Transverse colon (tissue), 4 donors: Measurements from ENCODE around the gene EDN2. TPM values are rescaled to one million over a fixed set of nuclear protein-coding genes. Genes with fewer than 3 reads are reported as not detected.

Experiments used
- DNase-seq: peaks from one replicate; pipeline ENCODE4 v3.0.0-alpha.2; 2019
- H3K27ac ChIP-seq, 4 donors: fragments of 200-600 bp; sonication (generic); 2 replicates each; pipeline ENCODE4 v1.5.1; 2016 to 2018; ENCODE audit warnings: inconsistent platforms in 4 of 4
- H3K27me3 ChIP-seq: fragments of 200-600 bp; sonication (generic); 2 replicates; pipeline ENCODE4 v1.5.1; 2017; ENCODE audit warnings: inconsistent platforms
- H3K36me3 ChIP-seq, 4 donors: fragments of 200-600 bp; sonication (generic); 2 replicates each; pipeline ENCODE4 v1.5.1; 2017 to 2019; ENCODE audit warnings: inconsistent platforms in 4 of 4
- H3K4me1 ChIP-seq, 4 donors: fragments of 200-600 bp; sonication (generic); 2 replicates each; pipeline ENCODE4 v1.5.1; 2017 to 2020; ENCODE audit warnings: inconsistent platforms in 4 of 4
- H3K4me3 ChIP-seq, 4 donors: fragments of 200-600 bp; sonication (generic); 1 replicate in 1 of 4; 2 replicates in 3 of 4; pipeline versions ENCODE4 v1.5.1 to v1.6.1; 2017 to 2019; ENCODE audit warnings: inconsistent platforms in 4 of 4
- H3K9me3 ChIP-seq, 2 donors: fragments of 200-600 bp; sonication (generic); 2 replicates each; pipeline ENCODE4 v1.5.1; 2017 to 2019; ENCODE audit warnings: inconsistent platforms in 2 of 2
- EP300 ChIP-seq: sonication (generic); formaldehyde crosslinking; IDR thresholded peaks from one replicate; pipeline ENCODE4 v1.6.1; 2017; ENCODE audit warnings: antibody characterized with exemption, low read depth
- POLR2A ChIP-seq: fragments of 450-650 bp; IDR thresholded peaks from one replicate; pipeline ENCODE4 v1.6.1; 2016; ENCODE audit warnings: antibody characterized with exemption, mild to moderate bottlenecking, moderate library complexity
- POLR2AphosphoS5 ChIP-seq, 3 donors: sonication (generic); formaldehyde crosslinking; IDR thresholded peaks; one replicate each; pipeline ENCODE4 v1.6.1; 2016; ENCODE audit warnings: antibody characterized with exemption in 3 of 3
- WGBS, 2 donors: methylation state at CpG; one replicate each; pipeline ENCODE4 v1.1.5; 2018; ENCODE audit warnings: low coverage in 1 of 2; 5-methylcytosine and 5-hydroxymethylcytosine counted together
- in situ Hi-C, 4 donors: fragments of 200-750 bp; cut with MboI; loops; one replicate each; pipeline versions ENCODE4 v1.15.0 to v1.15.1; 2017; ENCODE audit warnings: low sequenced_read_pairs in 3 of 4, low pct_ligation_motif_present in 1 of 4, low pct_unique_long_range_greater_than_20kb in 1 of 4
- intact Hi-C: fragments of 100-400 bp; cut with DNase I; formaldehyde crosslinking; loops from one replicate; pipeline ENCODE4 v1.15.1; 2023; ENCODE audit warnings: low total_unique reads
- total RNA-seq, 4 donors: library from RNA; depleted of rRNA; stranded (reverse); fragments of >200 nt; gene quantifications; one replicate each; pipeline ENCODE4 v1.1.0, GENCODE V29; 2016
- TF ChIP-seq, protein P1 (sequence below), 5 experiments: fragments of 200-600 bp in 3 of 5; fragments of 450-650 bp in 2 of 5; sonication (generic) in 3 of 5; IDR thresholded peaks; 1 replicate in 2 of 5; 2 replicates in 3 of 5; pipeline ENCODE4 v1.5.1; 2016 to 2017; ENCODE audit warnings: antibody characterized with exemption in 5 of 5, inconsistent platforms in 3 of 5, mild to moderate bottlenecking in 2 of 5, moderate library complexity in 1 of 5

The EDN2 gene
- total RNA-seq, 4 donors from 2014 or later: 3.8 to 15.7 (median 10.3) TPM

DNA sequence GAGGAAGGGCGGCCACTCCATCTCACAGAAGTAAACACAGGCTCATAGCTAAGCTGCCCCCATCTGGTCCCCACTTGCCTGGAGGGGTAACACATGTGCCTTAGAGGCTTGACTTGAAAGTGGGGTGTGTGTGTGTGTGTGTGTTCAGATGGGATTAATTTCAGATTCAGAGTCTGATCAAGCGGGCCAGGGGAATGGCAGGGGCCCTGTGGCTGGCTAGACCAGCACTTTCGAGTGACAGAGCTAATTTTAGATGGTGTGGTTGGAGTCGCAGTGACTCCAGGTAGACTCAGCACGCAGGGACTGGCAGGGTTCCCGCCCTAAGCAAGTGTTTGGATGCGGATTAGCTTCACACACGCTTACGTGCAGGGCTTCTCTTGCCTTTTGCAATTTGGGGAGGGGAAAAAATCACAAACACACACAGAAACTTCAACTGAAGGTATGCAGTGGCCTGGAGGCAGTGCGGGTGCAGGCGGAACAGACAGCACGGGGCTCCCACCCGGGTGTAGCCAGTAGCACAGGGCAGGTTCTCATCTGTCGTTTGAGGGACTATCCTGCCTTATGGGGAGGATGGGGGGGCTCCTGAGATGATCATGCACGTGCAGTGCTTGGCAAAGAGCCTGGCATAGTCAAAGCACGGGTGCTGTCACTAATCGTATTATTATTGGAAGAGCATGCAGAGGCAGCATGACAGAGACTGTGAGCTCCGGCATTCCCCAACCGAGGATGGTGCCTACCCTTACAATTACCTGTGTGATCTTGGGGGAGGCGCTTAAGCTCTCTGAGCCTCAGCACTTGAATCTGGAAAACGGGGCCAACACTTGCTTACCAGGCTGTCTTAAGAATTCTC lies 1.3 kb downstream of the EDN2 start:
- Histone ChIP-seq H3K36me3 (no peaks in the 10 kb centered on the region), H3K9me3 (no peaks in the 10 kb centered on the region), H3K4me1 (peaks cover 49 to 54% (median 51%) of the 10 kb centered on the region in 4 donors), H3K27me3 (no peaks in the 10 kb centered on the region), H3K27ac (peak overlapping the region in 3 of 4 donors; percentile 45 to 63 (median 58)), H3K4me3 (peak overlapping the region in 1 of 4 donors; percentile 31)
- DNase-seq: no peak
- 67% methylated on average over 21 of the region's 21 CpGs; no CpG with 5 or more reads in 1 of the 2 donors for WGBS, 2 donors
- in situ Hi-C loops: no loop called here
- no peak for TF ChIP-seq POLR2A
- TF ChIP-seq, protein P1, sequence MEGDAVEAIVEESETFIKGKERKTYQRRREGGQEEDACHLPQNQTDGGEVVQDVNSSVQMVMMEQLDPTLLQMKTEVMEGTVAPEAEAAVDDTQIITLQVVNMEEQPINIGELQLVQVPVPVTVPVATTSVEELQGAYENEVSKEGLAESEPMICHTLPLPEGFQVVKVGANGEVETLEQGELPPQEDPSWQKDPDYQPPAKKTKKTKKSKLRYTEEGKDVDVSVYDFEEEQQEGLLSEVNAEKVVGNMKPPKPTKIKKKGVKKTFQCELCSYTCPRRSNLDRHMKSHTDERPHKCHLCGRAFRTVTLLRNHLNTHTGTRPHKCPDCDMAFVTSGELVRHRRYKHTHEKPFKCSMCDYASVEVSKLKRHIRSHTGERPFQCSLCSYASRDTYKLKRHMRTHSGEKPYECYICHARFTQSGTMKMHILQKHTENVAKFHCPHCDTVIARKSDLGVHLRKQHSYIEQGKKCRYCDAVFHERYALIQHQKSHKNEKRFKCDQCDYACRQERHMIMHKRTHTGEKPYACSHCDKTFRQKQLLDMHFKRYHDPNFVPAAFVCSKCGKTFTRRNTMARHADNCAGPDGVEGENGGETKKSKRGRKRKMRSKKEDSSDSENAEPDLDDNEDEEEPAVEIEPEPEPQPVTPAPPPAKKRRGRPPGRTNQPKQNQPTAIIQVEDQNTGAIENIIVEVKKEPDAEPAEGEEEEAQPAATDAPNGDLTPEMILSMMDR (IDR thresholded peaks at IDR 0.05): no peak
- TF ChIP-seq EP300: no peak
- TF ChIP-seq POLR2AphosphoS5 (IDR thresholded peaks at IDR 0.05): no peak
- intact Hi-C loops: no loop called here

DNA sequence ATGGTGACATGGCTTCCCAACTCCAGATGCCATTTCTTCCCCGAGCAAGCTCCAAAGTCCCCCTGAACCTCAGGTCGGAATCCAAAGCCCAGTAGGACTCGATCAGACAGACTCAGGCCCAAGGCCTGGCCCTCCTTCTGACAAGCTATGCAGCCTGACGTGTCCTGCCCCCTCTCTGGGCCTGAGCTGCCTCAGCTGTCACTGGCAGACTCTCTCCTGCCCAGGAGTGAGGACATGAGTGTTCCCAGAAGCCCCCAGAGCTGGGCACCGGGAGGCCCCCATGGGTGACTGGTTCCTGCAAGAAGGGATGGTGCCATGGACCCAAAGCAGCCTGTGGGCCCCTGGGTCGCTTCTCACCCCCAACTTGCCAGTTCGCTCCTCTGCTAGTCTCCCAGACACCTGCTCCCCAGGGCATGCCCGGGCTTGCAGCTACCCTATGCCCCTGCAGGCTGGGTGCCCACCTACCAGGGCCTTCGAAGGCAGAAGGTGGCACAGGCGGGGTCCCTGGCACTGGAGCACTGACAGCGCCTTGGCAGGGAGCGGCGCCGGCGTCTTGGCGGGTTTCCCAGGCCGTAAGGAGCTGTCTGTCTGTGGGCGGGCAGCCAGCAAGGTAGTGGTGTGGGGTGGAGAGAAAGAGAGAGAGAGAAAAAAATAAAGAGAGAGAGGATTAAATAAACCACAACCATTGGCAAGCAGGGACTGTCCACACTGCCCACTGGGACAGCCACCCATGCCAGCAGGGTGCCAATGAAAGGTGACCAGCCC lies 2.3 kb downstream of the EDN2 start:
- Histone ChIP-seq H3K4me1 (peaks cover 52 to 58% (median 54%) of the 10 kb centered on the region in 4 donors), H3K4me3 (no peak overlapping the region), H3K9me3 (no peaks in the 10 kb centered on the region), H3K27me3 (no peaks in the 10 kb centered on the region), H3K27ac (peak overlapping the region; percentile 18 to 63 (median 52)), H3K36me3 (no peaks in the 10 kb centered on the region)
- intact Hi-C loops: loop anchor here (1.0 kb wide), 1 partner anchor 27 kb away; no protein-coding TSS in a partner anchor
- 56% methylated on average over 14 of the region's 18 CpGs; no CpG with 5 or more reads in 1 of the 2 donors for WGBS, 2 donors
- DNase-seq: peak; percentile 90
- TF ChIP-seq, protein P1 (IDR thresholded peaks at IDR 0.05): no peak
- TF ChIP-seq POLR2A (no peak), EP300 (no peak), POLR2AphosphoS5 (IDR thresholded peaks at IDR 0.05) (no peak)
- in situ Hi-C loops: no loop called here

DNA sequence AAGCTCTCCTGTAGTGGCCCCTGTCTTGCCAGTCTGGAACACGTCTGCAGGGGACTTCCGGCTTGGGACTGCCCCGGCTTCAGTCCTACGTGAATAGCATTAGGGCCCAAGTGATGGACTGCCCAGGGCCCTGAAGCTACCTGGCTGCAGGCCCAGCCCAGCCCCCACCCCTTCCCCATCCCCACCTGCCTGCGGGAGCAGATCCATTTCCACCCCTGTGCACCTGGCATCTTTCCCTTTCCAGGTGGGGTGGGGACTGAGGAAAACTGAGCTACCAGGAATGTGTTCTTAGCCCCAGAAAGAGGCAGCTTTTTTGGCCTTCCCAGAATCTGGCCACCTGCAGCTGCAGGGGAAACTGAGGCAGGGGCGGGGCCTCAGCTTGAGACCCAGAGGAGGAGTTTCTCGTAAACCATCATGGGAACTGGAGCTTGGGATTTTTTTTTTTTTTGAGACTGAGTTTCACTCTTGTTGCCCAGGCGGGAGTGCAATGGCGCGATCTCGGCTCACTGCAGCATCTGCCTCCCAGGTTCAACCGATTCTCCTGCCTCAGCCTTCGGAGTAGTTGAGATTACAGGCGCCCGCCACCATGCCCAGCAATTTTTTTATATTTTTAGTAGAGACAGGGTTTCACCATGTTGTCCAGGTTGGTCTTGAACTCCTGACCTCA lies 3.2 kb downstream of the EDN2 start:
- in situ Hi-C loops: no loop called here

More for the DNA sequence above, 3.2 kb downstream of the EDN2 start:
- 78 to 80% methylated on average over 10 to 13 of the region's 15 CpGs for WGBS, 2 donors
- Histone ChIP-seq H3K27ac (no peak overlapping the region), H3K4me1 (peaks cover 54 to 62% (median 55%) of the 10 kb centered on the region in 4 donors), H3K4me3 (no peak overlapping the region), H3K9me3 (no peaks in the 10 kb centered on the region), H3K36me3 (no peaks in the 10 kb centered on the region), H3K27me3 (no peaks in the 10 kb centered on the region)
- DNase-seq: no peak
- TF ChIP-seq EP300 (no peak), POLR2A (no peak), POLR2AphosphoS5 (IDR thresholded peaks at IDR 0.05) (no peak)
- TF ChIP-seq, protein P1 (IDR thresholded peaks at IDR 0.05): no peak
- intact Hi-C loops: no loop called here
